SK-N-SH (cell line): Measurements from ENCODE around the gene DPEP2NB.

Source experiments
- CHD2 ChIP-seq: fragments of 150-350 bp; IDR thresholded peaks from 2 replicates; pipeline ENCODE4 v1.6.1; 2018; ENCODE audit warnings: low read length; ENCODE audit not compliant: partially characterized antibody
- CTCF ChIP-seq: fragments of 200-600 bp; sonication (generic); IDR thresholded peaks from 2 replicates; pipeline ENCODE4 v1.6.1; 2017; ENCODE audit warnings: antibody characterized with exemption, mild to moderate bottlenecking, moderate library complexity
- EP300 ChIP-seq, 2 experiments: IDR thresholded peaks; 2 replicates each; pipeline versions ENCODE4 v1.4.0 to v1.6.1; 2012; ENCODE audit warnings: borderline replicate concordance in 1 of 2, low read depth in 1 of 2, low read length in 1 of 2
- EZH2phosphoT487 ChIP-seq: fragments of 200-600 bp; sonication (generic); IDR thresholded peaks from 2 replicates; pipeline ENCODE4 v1.6.1; 2017; ENCODE audit warnings: low read depth, mixed run types, mild to moderate bottlenecking, antibody characterized with exemption, moderate library complexity, borderline replicate concordance
- IRF3 ChIP-seq: fragments of 150-350 bp; IDR thresholded peaks from 2 replicates; pipeline ENCODE4 v1.6.1; 2016; ENCODE audit warnings: mild to moderate bottlenecking, low read depth, low read length
- POLR2AphosphoS5 ChIP-seq: IDR thresholded peaks from 2 replicates; pipeline ENCODE4 v1.6.1; 2012; ENCODE audit warnings: low read depth, low read length
- RCOR1 ChIP-seq: fragments of 150-350 bp; IDR thresholded peaks from 2 replicates; pipeline ENCODE4 v1.6.1; 2017; ENCODE audit warnings: antibody characterized with exemption, low read length
- REST ChIP-seq: IDR thresholded peaks from 2 replicates; pipeline ENCODE4 v1.6.1; 2012; ENCODE audit warnings: mild to moderate bottlenecking, low read depth, low read length, moderate library complexity
- RFX5 ChIP-seq: IDR thresholded peaks from 2 replicates; pipeline ENCODE4 v1.6.1; 2012; ENCODE audit warnings: mild to moderate bottlenecking, improper control_type of control experiment, low read length
- TAF1 ChIP-seq: IDR thresholded peaks from 2 replicates; pipeline ENCODE4 v1.6.1; 2012; ENCODE audit warnings: low read depth, mild to moderate bottlenecking, low read length, moderate library complexity, borderline replicate concordance
- USF2 ChIP-seq: fragments of 150-350 bp; IDR thresholded peaks from 2 replicates; pipeline ENCODE4 v1.6.1; 2017; ENCODE audit warnings: antibody characterized with exemption, low read length, low read depth, borderline replicate concordance

- TF ChIP-seq POLR2AphosphoS5 = no peak
- TF ChIP-seq CTCF = no peak
- no peak for TF ChIP-seq USF2
- TF ChIP-seq TAF1 = no peak
- TF ChIP-seq EP300 (IDR thresholded peaks at IDR 0.05; ENCODE audit: borderline replicate concordance in 1 of 2, low read depth in 1 of 2, low read length in 1 of 2) = no peak
- no peak for TF ChIP-seq RCOR1
- TF ChIP-seq IRF3 = no peak
- no peak for TF ChIP-seq CHD2
- no peak for TF ChIP-seq EZH2phosphoT487
- TF ChIP-seq RFX5 = no peak
- no peak for TF ChIP-seq REST
These were observed 51.9 kb downstream of the DPEP2NB start for GRCh38 chr16:67963662-67964321.
